ENCODE data around the gene SERPINF2. TPM values are rescaled to one million over a fixed set of nuclear protein-coding genes. Genes with fewer than 3 reads are reported as not detected.
A peak's percentile ranks its signal among the peaks of the same experiment; 100 is the strongest.
"Not testable (repeated sequence)": the region's sequence is repeated elsewhere in the genome, so short reads cannot be mapped to it uniquely, and the experiment has no call there.

The SERPINF2 gene
- total RNA-seq, 1 experiment from 2014 or later = 0.56 TPM

DNA sequence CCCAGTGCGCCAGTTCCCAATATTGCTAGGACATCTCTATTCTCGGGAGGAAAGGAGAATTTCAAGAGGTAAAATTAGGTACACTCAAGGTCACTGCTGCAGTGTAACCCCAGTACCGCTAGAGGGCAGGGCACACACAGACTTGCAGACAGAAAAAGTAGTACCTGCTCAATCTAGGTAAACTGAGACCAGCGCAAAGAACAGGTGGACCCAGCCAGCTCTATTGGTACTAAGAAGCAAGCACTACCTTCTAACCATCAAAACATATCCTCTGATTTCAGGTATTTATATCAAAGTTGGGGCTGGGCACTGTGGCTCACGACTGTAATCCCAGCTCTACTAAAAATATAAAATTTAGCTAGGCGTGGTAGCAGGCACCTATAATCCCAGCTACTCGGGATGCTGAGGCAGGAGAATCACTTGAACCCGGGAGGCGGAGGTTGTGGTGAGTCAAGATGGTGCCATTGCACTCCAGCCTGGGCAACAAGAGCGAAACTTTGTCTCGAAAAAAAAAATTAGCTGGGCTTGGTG is 21.8 kb upstream of the SERPINF2 start:
- no TSS peak for BruUV-seq (replicated peaks)
- peaks cover 10% of the 10 kb centered on the region for H3K4me1 Mint-ChIP-seq (ENCODE audit: insufficient read depth, unreplicated experiment)
- intact Hi-C loops (cut with micrococcal nuclease) = loop anchor here (1.0 kb wide), 2 partner anchors 63 to 144 kb away; no protein-coding TSS in a partner anchor
- peaks cover 5% of the 10 kb centered on the region for H3K36me3 Mint-ChIP-seq (ENCODE audit: insufficient read depth, unreplicated experiment)
- no peaks in the 10 kb centered on the region for H3K9me3 Mint-ChIP-seq (ENCODE audit: unreplicated experiment)
- TF ChIP-seq, protein P1, sequence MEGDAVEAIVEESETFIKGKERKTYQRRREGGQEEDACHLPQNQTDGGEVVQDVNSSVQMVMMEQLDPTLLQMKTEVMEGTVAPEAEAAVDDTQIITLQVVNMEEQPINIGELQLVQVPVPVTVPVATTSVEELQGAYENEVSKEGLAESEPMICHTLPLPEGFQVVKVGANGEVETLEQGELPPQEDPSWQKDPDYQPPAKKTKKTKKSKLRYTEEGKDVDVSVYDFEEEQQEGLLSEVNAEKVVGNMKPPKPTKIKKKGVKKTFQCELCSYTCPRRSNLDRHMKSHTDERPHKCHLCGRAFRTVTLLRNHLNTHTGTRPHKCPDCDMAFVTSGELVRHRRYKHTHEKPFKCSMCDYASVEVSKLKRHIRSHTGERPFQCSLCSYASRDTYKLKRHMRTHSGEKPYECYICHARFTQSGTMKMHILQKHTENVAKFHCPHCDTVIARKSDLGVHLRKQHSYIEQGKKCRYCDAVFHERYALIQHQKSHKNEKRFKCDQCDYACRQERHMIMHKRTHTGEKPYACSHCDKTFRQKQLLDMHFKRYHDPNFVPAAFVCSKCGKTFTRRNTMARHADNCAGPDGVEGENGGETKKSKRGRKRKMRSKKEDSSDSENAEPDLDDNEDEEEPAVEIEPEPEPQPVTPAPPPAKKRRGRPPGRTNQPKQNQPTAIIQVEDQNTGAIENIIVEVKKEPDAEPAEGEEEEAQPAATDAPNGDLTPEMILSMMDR (IDR thresholded peaks at IDR 0.05; ENCODE audit: unreplicated experiment) = peak; percentile 94
- no peaks in the 10 kb centered on the region for H3K27me3 Mint-ChIP-seq (ENCODE audit: insufficient read depth, unreplicated experiment)
- CTCF ChIA-PET = interaction anchor here (0.6 to 8.9 kb wide), 34 partner anchors 9 to 509 kb away, joined by 3 to 211 read pairs (median 5); partner anchors contain the start of gene SMYD4
- H3K27ac Mint-ChIP-seq (ENCODE audit: low read depth, unreplicated experiment) = no peak overlapping the region
- peak; percentile 70 for DNase-seq (ENCODE audit: unreplicated experiment)
- POLR2A ChIA-PET = interaction anchor here (0.6 to 3.3 kb wide), 9 partner anchors 8 to 248 kb away, joined by 3 to 20 read pairs (median 6); partner anchors contain the start of genes RPA1 and SMYD4
- no peak overlapping the region for H3K4me3 Mint-ChIP-seq (ENCODE audit: unreplicated experiment)

DNA sequence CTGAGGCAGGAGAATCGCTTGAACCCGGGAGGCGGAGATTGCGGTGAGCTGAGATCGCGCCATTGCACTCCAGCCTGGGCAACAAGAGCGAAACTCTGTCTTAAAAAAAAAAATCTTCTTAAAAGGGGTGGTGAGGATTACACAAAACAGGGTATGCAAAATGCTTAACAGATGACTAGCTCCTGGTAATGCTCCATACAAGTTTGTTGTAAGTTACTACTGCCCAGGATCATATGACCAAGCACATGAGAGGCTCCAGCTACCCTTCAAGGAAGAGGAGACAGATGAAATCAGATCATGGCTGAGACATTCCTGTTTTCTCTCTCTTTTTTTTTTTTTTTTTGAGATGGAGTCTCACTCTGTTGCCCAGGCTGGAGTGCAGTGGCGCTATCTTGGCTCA is 20.6 kb upstream of the SERPINF2 start:
- H3K4me3 Mint-ChIP-seq (ENCODE audit: unreplicated experiment); intact Hi-C loops (cut with micrococcal nuclease); H3K36me3 Mint-ChIP-seq (ENCODE audit: insufficient read depth, unreplicated experiment); H3K27ac Mint-ChIP-seq (ENCODE audit: low read depth, unreplicated experiment); DNase-seq (ENCODE audit: unreplicated experiment); BruUV-seq (replicated peaks); H3K9me3 Mint-ChIP-seq (ENCODE audit: unreplicated experiment); H3K27me3 Mint-ChIP-seq (ENCODE audit: insufficient read depth, unreplicated experiment); H3K4me1 Mint-ChIP-seq (ENCODE audit: insufficient read depth, unreplicated experiment): not testable (repeated sequence)
- CTCF ChIA-PET = interaction anchor here (0.6 to 8.9 kb wide), 22 partner anchors 8 to 453 kb away, joined by 3 to 211 read pairs (median 4); no protein-coding TSS in a partner anchor
- POLR2A ChIA-PET = interaction anchor here (1.5 to 3.3 kb wide), 5 partner anchors 48 to 108 kb away, joined by 6 to 20 read pairs (median 8); partner anchors contain the start of genes RPA1 and SMYD4

DNA sequence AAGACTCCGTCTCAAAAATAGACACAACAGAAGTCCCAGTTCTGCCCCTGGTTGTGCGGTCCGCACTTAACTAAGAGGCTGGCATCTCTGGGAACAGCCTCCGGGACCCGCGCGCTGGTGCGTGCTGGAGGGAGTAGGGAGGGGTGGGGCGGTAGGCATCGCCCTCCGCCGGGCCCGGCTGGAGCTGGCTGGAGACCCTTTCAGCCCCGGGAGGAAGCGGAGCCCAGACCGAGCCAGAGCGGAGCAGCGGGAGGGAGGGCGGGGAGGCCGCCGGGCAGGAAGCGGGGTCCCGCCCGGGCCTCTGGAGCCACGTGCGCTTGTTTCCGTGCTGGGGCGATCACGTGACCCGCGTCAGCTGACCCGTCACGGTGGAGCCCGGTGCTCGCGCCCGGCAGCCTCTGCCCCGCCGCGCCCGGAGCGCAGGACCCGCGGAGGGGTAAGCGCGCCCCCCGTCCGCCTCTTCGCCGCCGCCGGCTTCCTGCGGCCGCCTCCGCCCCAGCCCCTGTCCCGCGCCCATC is 18.3 kb upstream of the SERPINF2 start, which contains the start of gene WDR81:
Gene WDR81 (plus strand): TSS at position 354 of the 518 bp plus-strand sequence. CDS start 256 bp downstream, outside the sequence.
- ChIA-PET CTCF (interaction anchor here (1.3 to 8.9 kb wide), 2 partner anchors 16 to 60 kb away, joined by 5 to 211 read pairs; no protein-coding TSS in a partner anchor), POLR2A (interaction anchor here (0.6 to 2.7 kb wide), 11 partner anchors 8 to 136 kb away, joined by 3 to 14 read pairs (median 5); partner anchors contain the start of gene SMYD4)
- TF ChIP-seq, protein P1 (IDR thresholded peaks at IDR 0.05; ENCODE audit: unreplicated experiment) = no peak
- no peaks in the 10 kb centered on the region for H3K27me3 Mint-ChIP-seq (ENCODE audit: insufficient read depth, unreplicated experiment)
- H3K4me1 Mint-ChIP-seq (ENCODE audit: insufficient read depth, unreplicated experiment) = peaks cover 12% of the 10 kb centered on the region
- H3K27ac Mint-ChIP-seq (ENCODE audit: low read depth, unreplicated experiment) = no peak within 1 kb of the TSS
- no TSS peak for BruUV-seq (replicated peaks)
- H3K4me3 Mint-ChIP-seq (ENCODE audit: unreplicated experiment) = peak within 1 kb of the TSS; percentile 65
- peak; percentile 69 for DNase-seq (ENCODE audit: unreplicated experiment)
- H3K9me3 Mint-ChIP-seq (ENCODE audit: unreplicated experiment) = no peaks in the 10 kb centered on the region
- intact Hi-C loops (cut with micrococcal nuclease) = no loop called here
- peaks cover 23% of the 10 kb centered on the region for H3K36me3 Mint-ChIP-seq (ENCODE audit: insufficient read depth, unreplicated experiment)

DNA sequence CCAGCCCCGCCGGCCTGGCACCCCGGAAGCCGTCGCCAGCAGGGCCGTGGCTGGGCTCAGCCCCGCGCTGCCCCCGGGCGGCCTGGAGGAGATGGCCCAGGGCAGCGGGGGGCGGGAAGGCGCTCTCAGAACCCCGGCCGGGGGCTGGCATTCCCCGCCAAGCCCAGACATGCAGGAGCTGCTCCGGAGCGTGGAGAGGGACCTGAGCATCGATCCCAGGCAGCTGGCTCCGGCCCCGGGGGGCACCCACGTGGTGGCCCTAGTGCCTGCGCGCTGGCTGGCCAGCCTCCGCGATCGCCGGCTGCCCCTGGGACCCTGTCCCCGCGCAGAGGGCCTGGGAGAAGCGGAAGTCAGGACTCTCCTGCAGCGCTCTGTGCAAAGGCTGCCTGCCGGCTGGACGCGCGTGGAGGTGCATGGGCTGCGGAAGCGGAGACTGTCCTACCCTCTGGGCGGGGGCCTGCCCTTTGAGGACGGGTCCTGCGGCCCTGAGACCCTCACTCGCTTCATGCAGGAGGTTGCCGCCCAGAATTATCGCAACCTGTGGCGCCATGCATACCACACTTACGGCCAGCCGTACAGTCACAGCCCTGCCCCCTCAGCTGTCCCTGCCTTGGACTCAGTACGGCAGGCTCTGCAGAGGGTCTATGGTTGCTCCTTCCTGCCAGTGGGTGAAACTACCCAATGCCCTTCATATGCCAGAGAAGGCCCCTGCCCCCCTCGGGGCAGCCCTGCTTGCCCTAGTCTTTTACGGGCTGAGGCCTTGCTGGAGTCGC is 17.6 kb upstream of the SERPINF2 start:
- Mint-ChIP-seq H3K9me3 (ENCODE audit: unreplicated experiment) (no peaks in the 10 kb centered on the region), H3K27me3 (ENCODE audit: insufficient read depth, unreplicated experiment) (no peaks in the 10 kb centered on the region), H3K27ac (ENCODE audit: low read depth, unreplicated experiment) (no peak overlapping the region), H3K4me1 (ENCODE audit: insufficient read depth, unreplicated experiment) (peaks cover 19% of the 10 kb centered on the region), H3K4me3 (ENCODE audit: unreplicated experiment) (peak overlapping the region; percentile 65), H3K36me3 (ENCODE audit: insufficient read depth, unreplicated experiment) (peaks cover 23% of the 10 kb centered on the region)
- CTCF ChIA-PET = interaction anchor here (0.6 to 8.9 kb wide), 4 partner anchors 59 to 1192 kb away, joined by 3 to 211 read pairs (median 4); no protein-coding TSS in a partner anchor
- no TSS peak for BruUV-seq (replicated peaks)
- TF ChIP-seq, protein P1 (IDR thresholded peaks at IDR 0.05; ENCODE audit: unreplicated experiment) = no peak
- POLR2A ChIA-PET = interaction anchor here (0.6 to 2.7 kb wide), 13 partner anchors 9 to 320 kb away, joined by 3 to 14 read pairs (median 4); no protein-coding TSS in a partner anchor
- intact Hi-C loops (cut with micrococcal nuclease) = no loop called here
- no peak for DNase-seq (ENCODE audit: unreplicated experiment)

All from MCF 10A (cell line).